GM18526 (cell line): ENCODE results near the gene WDR59.

Experiments used
- POLR2A ChIP-seq: IDR thresholded peaks from 3 replicates; pipeline ENCODE4 v1.6.1; 2011; ENCODE audit not compliant: insufficient read length; ENCODE audit errors: extremely low read depth

The WDR59 gene

GRCh38 chr16:74984529-74985296 is at the start of gene WDR59:
WDR59 (minus strand) TSS chr16:74985123; CDS start chr16:74985017, 106 bp downstream.
- peak; percentile 62 for TF ChIP-seq POLR2A

DNA sequence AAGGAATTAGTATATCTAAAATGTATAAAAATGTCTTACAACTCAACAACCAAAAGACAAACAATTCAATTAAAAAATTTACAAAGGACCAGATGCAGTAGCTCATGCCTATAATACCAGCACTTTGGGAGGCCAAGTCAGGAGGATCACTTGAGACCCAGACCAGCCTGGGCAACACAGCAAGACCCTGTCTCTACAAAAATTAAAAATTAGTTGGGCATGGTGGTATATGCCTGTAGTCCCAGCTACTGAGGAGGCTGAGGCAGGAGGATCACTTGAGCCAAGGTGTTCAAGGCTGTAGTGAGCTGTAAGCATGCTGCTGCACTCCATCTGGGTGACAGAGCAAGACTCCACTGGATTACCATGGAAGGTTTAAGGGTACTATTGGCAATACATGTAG is 47.7 kb upstream of the WDR59 start:
- TF ChIP-seq POLR2A, result no peak

DNA sequence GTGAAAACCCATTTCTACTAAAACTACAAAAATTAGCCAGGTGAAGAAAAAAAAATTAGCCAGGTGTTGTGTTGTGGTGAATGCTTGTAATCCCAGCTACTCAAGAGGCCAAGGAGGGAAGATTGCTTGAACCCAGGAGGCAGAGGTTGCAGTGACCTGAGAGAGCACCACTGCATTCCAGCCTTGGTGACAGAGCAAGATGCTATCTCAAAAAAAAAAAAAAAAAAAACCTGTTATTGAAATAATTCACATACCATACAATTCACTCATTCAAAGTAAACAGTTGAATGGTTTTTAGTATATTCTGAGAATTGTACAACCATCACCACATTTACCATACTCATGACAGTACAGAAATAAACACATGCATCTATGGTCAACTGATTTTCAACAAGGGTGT is 44.9 kb upstream of the WDR59 start:
- no peak for TF ChIP-seq POLR2A

DNA sequence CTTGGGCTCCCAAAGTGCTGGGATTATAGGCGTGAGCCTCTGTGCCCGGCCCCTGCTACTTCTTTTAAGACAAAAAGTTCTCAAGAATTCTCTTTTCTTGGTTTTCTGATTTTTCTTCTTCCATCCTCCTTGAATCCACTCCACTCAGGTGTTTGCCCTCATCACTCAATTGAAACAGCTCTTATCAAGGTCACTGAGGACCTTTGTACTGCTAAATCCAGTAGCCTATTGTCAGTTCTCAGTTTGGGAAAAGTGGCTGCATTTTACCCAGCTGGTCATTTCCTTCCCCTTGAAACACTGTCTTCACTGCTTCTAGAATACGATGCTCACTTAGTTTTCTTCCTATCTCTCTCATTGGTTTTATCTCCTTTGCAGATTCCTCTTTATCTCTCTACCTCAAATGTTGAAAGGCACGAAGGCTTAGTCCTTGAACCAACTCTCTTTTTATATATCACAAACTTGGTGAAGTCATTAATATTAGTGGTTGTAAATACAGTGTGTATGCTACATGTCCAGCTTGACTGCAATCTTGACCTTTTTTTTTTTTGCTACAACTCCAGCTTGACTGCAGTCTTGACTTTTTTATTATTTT is 43.7 kb upstream of the WDR59 start:
- no peak for TF ChIP-seq POLR2A

DNA sequence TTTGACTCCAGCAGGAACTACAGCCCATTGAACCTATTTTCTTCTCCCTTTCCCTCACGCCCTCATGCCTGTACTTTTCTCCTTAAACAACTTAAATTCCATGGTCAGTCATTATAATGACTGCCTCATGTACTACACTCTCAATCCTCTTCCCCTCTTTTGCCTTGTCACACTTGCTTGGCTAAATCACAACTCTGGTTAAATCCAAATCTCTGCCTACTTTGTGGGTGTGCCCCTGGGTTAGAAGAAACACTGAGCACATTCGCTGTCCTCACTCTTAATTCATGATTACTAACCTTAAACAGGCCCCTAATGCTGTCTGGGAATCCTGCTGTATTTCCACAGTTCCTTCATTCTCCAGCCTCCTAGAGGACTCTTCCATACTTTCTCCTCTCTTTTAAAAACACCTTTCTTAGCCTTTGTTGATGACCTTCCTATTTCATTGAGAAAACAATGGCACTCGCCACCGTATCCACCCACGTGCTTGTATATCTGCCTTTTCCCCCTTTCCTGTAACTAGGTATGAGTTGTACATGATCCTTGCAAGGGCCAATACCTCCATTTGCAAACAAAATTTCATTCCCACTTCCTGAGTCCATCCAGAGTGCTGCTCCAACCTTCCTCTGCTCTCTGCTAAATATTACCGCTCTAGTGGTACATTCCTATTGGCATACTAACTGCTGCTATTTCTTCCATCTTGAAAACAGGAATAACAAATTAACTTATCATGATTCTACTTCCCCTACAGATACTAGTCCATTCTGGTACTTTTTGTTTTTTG is 42.8 kb upstream of the WDR59 start:
- no peak for TF ChIP-seq POLR2A

GRCh38 chr16:75026892-75027391 is 42.0 kb upstream of the WDR59 start:
- no peak for TF ChIP-seq POLR2A

DNA sequence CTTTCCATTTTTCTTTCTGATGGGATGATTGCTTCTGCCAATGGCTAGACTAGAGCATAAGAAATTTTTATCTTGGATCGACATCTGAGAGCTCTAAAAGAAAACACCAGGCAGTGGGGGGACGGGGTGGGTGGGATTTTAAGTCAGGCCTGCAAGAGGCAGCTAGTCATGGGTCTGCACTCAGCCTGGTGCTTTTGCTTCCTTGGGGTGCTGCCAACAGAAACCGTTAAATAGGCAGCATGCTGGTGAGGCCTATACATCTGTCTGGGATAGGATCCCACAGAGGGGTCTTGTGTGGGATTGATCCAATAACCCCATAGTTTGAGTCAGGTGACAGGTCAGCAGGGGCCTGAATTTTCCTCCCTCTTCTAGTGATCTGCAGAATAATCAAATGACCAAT is 40.8 kb upstream of the WDR59 start:
- no peak for TF ChIP-seq POLR2A

DNA sequence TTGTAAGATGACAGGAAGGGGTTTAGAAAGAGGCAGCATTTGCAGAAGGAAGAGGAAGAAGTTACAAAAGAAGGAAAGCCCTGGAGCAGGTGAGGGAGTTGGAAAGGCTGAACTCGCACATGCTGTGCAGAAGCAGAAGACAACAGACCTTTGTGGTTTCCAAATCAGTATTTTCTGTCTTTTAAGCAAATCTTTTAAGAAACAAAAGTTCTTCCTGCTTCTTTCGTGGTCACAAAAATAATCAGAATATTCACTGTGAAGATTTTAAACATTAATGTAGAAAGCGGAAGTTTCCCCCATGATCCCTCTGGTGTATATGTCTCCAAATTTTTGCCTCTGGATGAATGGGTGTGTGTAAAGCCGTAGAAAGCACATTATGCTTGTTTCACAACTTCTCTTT is 39.7 kb upstream of the WDR59 start:
- no peak for TF ChIP-seq POLR2A

DNA sequence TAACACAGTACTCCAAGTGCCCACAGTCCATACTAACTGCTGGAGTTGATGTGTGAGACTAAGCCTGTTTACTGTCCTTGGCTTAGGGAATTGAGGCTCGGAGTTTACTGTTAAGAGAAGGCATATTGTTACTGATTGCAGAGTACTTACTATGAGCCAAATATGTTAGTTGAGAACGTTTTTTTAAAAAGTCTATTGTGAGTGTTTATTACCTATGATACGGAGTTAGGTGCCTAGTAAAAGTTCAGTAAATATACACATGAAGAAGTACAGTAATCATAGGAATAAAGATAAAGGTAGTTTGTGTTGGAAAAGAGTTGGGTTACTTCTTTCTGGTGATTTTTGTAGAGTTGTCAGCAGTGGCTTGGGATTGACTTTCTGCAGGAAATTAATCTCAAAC is 39.3 kb upstream of the WDR59 start:
- no peak for TF ChIP-seq POLR2A

DNA sequence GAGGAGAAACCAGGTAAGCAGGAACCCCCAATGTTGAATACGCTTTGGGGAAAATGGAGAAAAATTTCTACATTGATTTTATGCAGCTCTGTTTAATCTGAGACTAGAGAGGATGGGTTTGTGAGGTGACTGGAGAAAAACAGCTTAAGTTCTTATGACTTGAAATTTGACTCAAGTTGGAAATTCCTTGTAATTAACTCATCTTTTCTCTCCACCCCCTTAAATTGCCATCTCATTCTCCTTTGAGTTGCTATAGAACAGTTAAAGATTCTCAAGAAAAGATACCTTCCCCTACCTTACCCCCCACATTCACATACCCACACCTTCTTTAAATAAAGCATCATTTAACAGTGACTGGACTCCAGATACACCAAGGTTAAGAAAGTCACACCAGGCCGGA is 38.1 kb upstream of the WDR59 start:
- TF ChIP-seq POLR2A, result no peak

- no peak for TF ChIP-seq POLR2A
Observed at GRCh38 chr16:75022567-75022966, 37.6 kb upstream of the WDR59 start.

DNA sequence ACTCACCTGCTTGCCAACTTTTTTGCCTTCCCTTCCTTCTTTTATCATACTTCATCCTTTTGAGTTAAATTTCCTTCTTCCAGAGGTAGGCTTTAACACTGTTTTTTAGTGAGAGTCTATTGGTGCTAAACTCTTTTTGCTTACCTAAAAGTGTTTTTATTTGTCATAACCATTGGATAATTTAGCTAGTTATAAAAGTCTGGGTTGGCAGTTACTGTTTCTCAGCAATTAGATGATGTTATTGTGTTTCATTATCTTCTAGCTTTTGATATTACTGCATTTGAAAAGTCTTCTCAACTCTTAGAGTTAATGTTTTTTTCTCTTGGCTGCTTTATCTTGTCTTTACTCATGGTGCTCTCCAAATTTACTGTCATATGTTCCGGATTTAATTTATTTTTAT is 36.5 kb upstream of the WDR59 start:
- TF ChIP-seq POLR2A, result no peak

- TF ChIP-seq POLR2A, result no peak
Observed at GRCh38 chr16:75019586-75019985, 34.7 kb upstream of the WDR59 start.

DNA sequence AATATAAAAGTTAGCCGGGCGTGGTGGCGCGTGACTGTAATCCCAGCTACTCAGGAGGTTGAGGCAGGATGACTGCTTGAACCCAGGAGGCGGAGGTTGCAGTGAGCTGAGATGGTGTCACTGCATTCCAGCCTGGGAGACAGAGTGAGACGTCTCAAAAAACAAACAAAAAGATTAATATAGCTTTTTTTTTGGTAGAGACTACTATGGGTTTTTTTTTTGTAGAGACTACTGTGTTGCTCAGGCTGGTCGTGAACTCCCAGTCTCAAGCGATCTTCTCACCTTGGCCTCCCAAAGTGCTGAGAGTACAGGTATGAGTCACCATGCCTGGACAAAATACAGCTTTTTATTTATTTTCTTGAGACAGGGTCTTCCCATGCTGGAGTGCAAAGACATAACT is 34.1 kb upstream of the WDR59 start:
- no peak for TF ChIP-seq POLR2A

DNA sequence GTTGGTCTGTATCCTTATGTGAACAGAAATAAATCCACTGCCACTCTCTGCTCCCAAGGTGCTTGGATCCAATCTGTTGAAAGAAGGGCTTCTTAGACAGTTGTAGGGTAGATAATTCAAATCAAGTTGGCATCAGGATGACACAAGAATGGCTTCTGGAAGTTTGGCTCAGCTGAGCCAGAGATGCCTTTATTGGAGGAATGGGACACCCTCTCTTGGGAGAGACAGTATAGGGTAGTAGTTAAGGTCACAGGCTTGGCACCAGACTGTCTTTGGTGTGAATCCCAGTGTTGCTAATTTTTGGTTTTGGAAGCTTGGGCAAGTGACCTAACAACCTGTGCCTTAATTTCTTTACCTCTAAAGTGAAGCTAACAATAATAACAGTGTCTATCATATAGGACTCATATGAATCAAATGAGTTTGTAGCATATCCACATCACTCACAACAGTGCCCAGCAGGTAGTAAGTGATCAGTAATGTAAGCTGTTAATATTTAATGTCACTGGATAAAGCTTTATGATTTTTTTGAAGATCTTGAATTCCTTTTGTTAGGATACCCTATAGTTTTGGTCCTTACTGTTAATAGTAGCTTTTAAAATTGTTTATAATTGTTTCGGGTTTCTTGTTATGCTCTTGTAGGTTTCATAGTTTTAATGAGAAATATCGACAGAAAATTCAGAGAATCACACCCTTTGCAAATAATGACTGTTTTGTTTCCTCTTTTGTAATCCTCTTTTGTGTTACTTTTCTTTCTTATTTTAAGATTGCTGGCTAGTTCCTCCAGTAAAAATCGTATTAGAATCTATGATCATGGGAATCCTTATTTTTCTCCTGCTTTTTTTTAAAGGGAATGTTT is 33.0 kb upstream of the WDR59 start:
- TF ChIP-seq POLR2A, result no peak
